Astrocyte (in vitro differentiated cells and primary cell): ENCODE data around the gene GNAQ. TPM values are rescaled to one million over a fixed set of nuclear protein-coding genes. Genes with fewer than 3 reads are reported as not detected.

Experiments used
- DNase-seq: peaks from one replicate; pipeline ENCODE4 v3.0.0-alpha.2; 2010; ENCODE audit warnings: low read depth
- FAIRE-seq: peaks from 2 replicates; lab custom pipeline; 2011; peaks lifted over from hg19 to GRCh38; lab: Jason Lieb, UNC
- H2AFZ ChIP-seq: 2 replicates; pipeline ENCODE4 v1.6.0; 2012; ENCODE audit warnings: low read depth, low read length, inconsistent platforms
- H3K27ac ChIP-seq: 2 replicates; pipeline ENCODE4 v1.5.1; 2011; ENCODE audit warnings: low read depth, low read length, inconsistent platforms
- H3K27me3 ChIP-seq: 2 replicates; pipeline ENCODE4 v1.6.0; 2011; ENCODE audit warnings: low read length, inconsistent platforms; ENCODE audit not compliant: insufficient read depth
- H3K36me3 ChIP-seq: 2 replicates; pipeline ENCODE4 v1.5.1; 2011; ENCODE audit warnings: low read length, inconsistent platforms; ENCODE audit not compliant: insufficient read depth
- H3K4me1 ChIP-seq: 2 replicates; pipeline ENCODE4 v1.5.1; 2011; ENCODE audit warnings: low read length, inconsistent platforms; ENCODE audit not compliant: insufficient read depth
- H3K4me2 ChIP-seq: 2 replicates; pipeline ENCODE4 v1.6.0; 2012; ENCODE audit warnings: low read length, inconsistent platforms
- H3K4me3 ChIP-seq: 2 replicates; pipeline ENCODE4 v1.5.1; 2011; ENCODE audit warnings: low read depth, mild to moderate bottlenecking, low read length, inconsistent platforms; ENCODE audit not compliant: insufficient read depth
- H3K79me2 ChIP-seq: 2 replicates; pipeline ENCODE4 v1.6.0; 2012; ENCODE audit warnings: mild to moderate bottlenecking, low read length, inconsistent platforms; ENCODE audit not compliant: insufficient read depth
- H3K9ac ChIP-seq: 2 replicates; pipeline ENCODE4 v1.6.0; 2012; ENCODE audit warnings: mild to moderate bottlenecking, low read length, inconsistent platforms
- H3K9me3 ChIP-seq: 2 replicates; pipeline ENCODE4 v1.5.1; 2012; ENCODE audit warnings: low read depth, mild to moderate bottlenecking, low read length, inconsistent platforms; ENCODE audit not compliant: insufficient read depth
- H4K20me1 ChIP-seq: 2 replicates; pipeline ENCODE4 v1.6.0; 2012; ENCODE audit warnings: low read length, inconsistent platforms; ENCODE audit not compliant: insufficient read depth
- H3K27ac Mint-ChIP-seq: one replicate; pipeline ENCODE4 v1.8.0; 2021; ENCODE audit warnings: mild to moderate bottlenecking, mixed read lengths; ENCODE audit not compliant: unreplicated experiment
- H3K27me3 Mint-ChIP-seq: one replicate; pipeline ENCODE4 v1.8.0; 2021; ENCODE audit warnings: low read depth, mixed read lengths; ENCODE audit not compliant: unreplicated experiment
- H3K36me3 Mint-ChIP-seq: one replicate; pipeline ENCODE4 v1.8.0; 2021; ENCODE audit warnings: low read depth, mixed read lengths; ENCODE audit not compliant: unreplicated experiment
- H3K4me1 Mint-ChIP-seq: one replicate; pipeline ENCODE4 v1.8.0; 2021; ENCODE audit warnings: low read depth, mixed read lengths; ENCODE audit not compliant: unreplicated experiment
- H3K4me3 Mint-ChIP-seq: one replicate; pipeline ENCODE4 v1.8.0; 2021; ENCODE audit warnings: mild to moderate bottlenecking, moderate library complexity, mixed read lengths; ENCODE audit not compliant: unreplicated experiment
- H3K9me3 Mint-ChIP-seq: one replicate; pipeline ENCODE4 v1.8.0; 2021; ENCODE audit warnings: mild to moderate bottlenecking, mixed read lengths; ENCODE audit not compliant: unreplicated experiment
- EZH2 ChIP-seq: IDR thresholded peaks from 2 replicates; pipeline ENCODE4 v1.6.1; 2012; ENCODE audit warnings: mild to moderate bottlenecking, low read length, inconsistent platforms; ENCODE audit not compliant: insufficient read depth
- total RNA-seq: library from RNA; stranded (reverse); gene quantifications from 2 replicates; pipeline ENCODE4 v1.2.1, GENCODE V29; 2021
- TF ChIP-seq, protein P1 (sequence below): IDR thresholded peaks from 2 replicates; pipeline ENCODE4 v1.5.1; 2011; ENCODE audit warnings: low read depth, mild to moderate bottlenecking, inconsistent platforms, low read length, moderate library complexity; ENCODE audit not compliant: insufficient read depth

The GNAQ gene
- total RNA-seq, 1 donor from 2014 or later = 74.9 TPM

DNA sequence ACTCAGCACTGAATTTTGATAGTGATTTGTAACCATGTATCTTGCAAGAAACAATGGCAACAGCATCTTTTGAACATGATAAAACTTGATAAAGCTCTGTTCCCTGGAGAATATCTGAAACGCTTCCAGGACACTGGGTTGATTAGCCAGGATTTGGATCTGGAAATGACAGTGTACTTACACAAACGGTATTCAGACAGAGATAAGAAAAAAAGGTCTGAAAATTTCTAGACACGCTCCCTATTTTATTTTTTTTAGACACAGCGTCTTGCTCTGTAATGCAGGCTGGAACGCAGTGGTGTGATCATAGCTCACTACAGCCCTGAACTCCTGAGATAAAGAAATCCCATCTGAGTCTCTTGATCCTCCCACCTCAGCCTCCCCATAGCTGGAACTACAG, 109.0 kb downstream of the GNAQ start:
- no peak for FAIRE-seq
- Histone ChIP-seq H3K36me3 (peaks cover 4% of the 10 kb centered on the region), H3K4me2 (no peak overlapping the region), H2AFZ (no peak overlapping the region), H3K79me2 (peaks cover 40% of the 10 kb centered on the region), H3K4me1 (peaks cover 18% of the 10 kb centered on the region), H3K9me3 (no peaks in the 10 kb centered on the region), H3K4me3 (no peak overlapping the region), H3K27me3 (no peaks in the 10 kb centered on the region), H4K20me1 (peaks cover 10% of the 10 kb centered on the region), H3K9ac (no peak overlapping the region), H3K27ac (no peak overlapping the region)
- Mint-ChIP-seq H3K27me3 (no peaks in the 10 kb centered on the region), H3K27ac (no peak overlapping the region), H3K9me3 (no peaks in the 10 kb centered on the region), H3K4me1 (peaks cover 30% of the 10 kb centered on the region), H3K36me3 (peaks cover 8% of the 10 kb centered on the region), H3K4me3 (no peak overlapping the region)
- no peak for TF ChIP-seq EZH2
- TF ChIP-seq, protein P1, sequence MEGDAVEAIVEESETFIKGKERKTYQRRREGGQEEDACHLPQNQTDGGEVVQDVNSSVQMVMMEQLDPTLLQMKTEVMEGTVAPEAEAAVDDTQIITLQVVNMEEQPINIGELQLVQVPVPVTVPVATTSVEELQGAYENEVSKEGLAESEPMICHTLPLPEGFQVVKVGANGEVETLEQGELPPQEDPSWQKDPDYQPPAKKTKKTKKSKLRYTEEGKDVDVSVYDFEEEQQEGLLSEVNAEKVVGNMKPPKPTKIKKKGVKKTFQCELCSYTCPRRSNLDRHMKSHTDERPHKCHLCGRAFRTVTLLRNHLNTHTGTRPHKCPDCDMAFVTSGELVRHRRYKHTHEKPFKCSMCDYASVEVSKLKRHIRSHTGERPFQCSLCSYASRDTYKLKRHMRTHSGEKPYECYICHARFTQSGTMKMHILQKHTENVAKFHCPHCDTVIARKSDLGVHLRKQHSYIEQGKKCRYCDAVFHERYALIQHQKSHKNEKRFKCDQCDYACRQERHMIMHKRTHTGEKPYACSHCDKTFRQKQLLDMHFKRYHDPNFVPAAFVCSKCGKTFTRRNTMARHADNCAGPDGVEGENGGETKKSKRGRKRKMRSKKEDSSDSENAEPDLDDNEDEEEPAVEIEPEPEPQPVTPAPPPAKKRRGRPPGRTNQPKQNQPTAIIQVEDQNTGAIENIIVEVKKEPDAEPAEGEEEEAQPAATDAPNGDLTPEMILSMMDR = no peak
- DNase-seq = peak; percentile 78

DNA sequence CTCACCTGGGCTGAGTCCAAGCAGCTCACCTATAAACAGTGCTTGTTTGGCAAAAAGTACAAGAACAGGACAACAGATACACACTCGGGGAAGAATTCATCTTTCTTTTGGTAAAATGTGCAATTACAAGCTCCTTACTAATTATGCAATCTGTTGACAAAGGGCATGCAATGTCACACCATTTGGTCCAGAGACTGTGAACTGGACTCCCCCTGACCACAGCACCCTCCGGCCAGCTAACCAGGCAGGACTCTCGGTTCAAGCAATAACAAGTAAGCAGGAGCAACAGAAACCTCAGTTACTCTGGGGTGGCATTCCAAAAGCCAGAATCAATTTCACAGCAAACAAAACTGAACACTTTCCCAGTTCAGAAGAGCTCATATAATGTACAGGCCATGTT, 113.8 kb downstream of the GNAQ start:
- Histone ChIP-seq H3K36me3 (peaks cover 4% of the 10 kb centered on the region), H2AFZ (no peak overlapping the region), H4K20me1 (peaks cover 15% of the 10 kb centered on the region), H3K9ac (no peak overlapping the region), H3K4me3 (no peak overlapping the region), H3K27me3 (no peaks in the 10 kb centered on the region), H3K79me2 (peaks cover 26% of the 10 kb centered on the region), H3K27ac (no peak overlapping the region), H3K4me2 (no peak overlapping the region), H3K9me3 (no peaks in the 10 kb centered on the region), H3K4me1 (no peaks in the 10 kb centered on the region)
- FAIRE-seq (no peak), DNase-seq (no peak)
- Mint-ChIP-seq H3K27me3 (no peaks in the 10 kb centered on the region), H3K36me3 (peaks cover 8% of the 10 kb centered on the region), H3K9me3 (no peaks in the 10 kb centered on the region), H3K27ac (no peak overlapping the region), H3K4me3 (no peak overlapping the region), H3K4me1 (peaks cover 22% of the 10 kb centered on the region)
- no peak for TF ChIP-seq EZH2
- TF ChIP-seq, protein P1 = no peak

DNA sequence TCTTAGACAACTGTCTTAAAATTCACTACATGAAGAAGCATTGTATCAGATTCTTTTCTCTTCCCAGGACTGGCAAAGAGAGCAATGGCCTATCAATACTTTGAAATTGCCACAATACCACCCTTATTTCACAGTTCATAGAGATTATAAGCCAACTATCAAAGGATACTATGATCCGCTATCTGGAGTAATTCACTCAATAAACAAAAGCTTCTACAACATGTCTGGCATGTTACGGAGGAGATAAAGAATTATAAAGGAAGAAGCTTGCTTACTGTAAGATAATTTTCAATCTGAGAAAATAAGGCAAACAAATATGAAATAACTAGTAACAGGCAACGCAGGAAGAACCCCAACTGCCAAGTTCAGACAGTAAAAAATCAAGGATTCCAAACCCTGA, 114.8 kb downstream of the GNAQ start:
- no peaks in the 10 kb centered on the region for H3K9me3 Mint-ChIP-seq
- peak overlapping the region; percentile 51 for H3K27ac Mint-ChIP-seq
- DNase-seq (no peak), FAIRE-seq (no peak)
- peaks cover 25% of the 10 kb centered on the region for H3K4me1 Mint-ChIP-seq
- no peaks in the 10 kb centered on the region for H3K9me3 ChIP-seq
- peaks cover 4% of the 10 kb centered on the region for H3K36me3 ChIP-seq
- no peak overlapping the region for H3K4me3 Mint-ChIP-seq
- no peaks in the 10 kb centered on the region for H3K27me3 ChIP-seq
- no peak overlapping the region for H3K9ac ChIP-seq
- H3K4me3 ChIP-seq = no peak overlapping the region
- peaks cover 11% of the 10 kb centered on the region for H4K20me1 ChIP-seq
- no peak overlapping the region for H3K4me2 ChIP-seq
- no peak overlapping the region for H3K27ac ChIP-seq
- TF ChIP-seq EZH2 = no peak
- TF ChIP-seq, protein P1 = no peak
- peaks cover 30% of the 10 kb centered on the region for H3K79me2 ChIP-seq
- no peak overlapping the region for H2AFZ ChIP-seq
- H3K36me3 Mint-ChIP-seq = peaks cover 4% of the 10 kb centered on the region
- no peaks in the 10 kb centered on the region for H3K4me1 ChIP-seq
- H3K27me3 Mint-ChIP-seq = no peaks in the 10 kb centered on the region
